H9 (cell line): Measurements from ENCODE around the gene NAPG. TPM values are rescaled to one million over a fixed set of nuclear protein-coding genes. Genes with fewer than 3 reads are reported as not detected.

Experiments
- DNase-seq: peaks from one replicate; pipeline ENCODE4 v3.0.0-alpha.2; 2017
- H2AFZ ChIP-seq: one replicate; pipeline ENCODE4 v1.6.1; 2013; ENCODE audit warnings: mild to moderate bottlenecking, low read length, control low read depth, moderate library complexity
- H2AK5ac ChIP-seq: 2 replicates; pipeline ENCODE4 v1.6.1; 2013; ENCODE audit warnings: low read length, control low read depth, mixed read lengths; ENCODE audit not compliant: insufficient read length
- H2BK120ac ChIP-seq: one replicate; pipeline ENCODE4 v1.6.1; 2013; ENCODE audit warnings: low read depth, mild to moderate bottlenecking, low read length, control low read depth, inconsistent platforms; ENCODE audit not compliant: poor library complexity, severe bottlenecking
- H2BK12ac ChIP-seq: 2 replicates; pipeline ENCODE4 v1.6.1; 2013; ENCODE audit warnings: low read length, control low read depth, mixed read lengths, low read depth; ENCODE audit not compliant: insufficient read length
- H2BK15ac ChIP-seq: 2 replicates; pipeline ENCODE4 v1.6.1; 2013; ENCODE audit warnings: low read depth, low read length, control low read depth
- H2BK20ac ChIP-seq: one replicate; pipeline ENCODE4 v1.6.1; 2013; ENCODE audit warnings: low read depth, mild to moderate bottlenecking, low read length, control low read depth, inconsistent platforms; ENCODE audit not compliant: poor library complexity, severe bottlenecking
- H2BK5ac ChIP-seq: 2 replicates; pipeline ENCODE4 v1.6.1; 2013; ENCODE audit warnings: low read length, control low read depth, mixed read lengths; ENCODE audit not compliant: insufficient read length
- H3K14ac ChIP-seq: 2 replicates; pipeline ENCODE4 v1.6.1; 2013; ENCODE audit warnings: low read length, control low read depth; ENCODE audit not compliant: insufficient read depth
- H3K18ac ChIP-seq: 2 replicates; pipeline ENCODE4 v1.6.1; 2013; ENCODE audit warnings: low read depth, mild to moderate bottlenecking, mixed read lengths, low read length, control low read depth; ENCODE audit not compliant: insufficient read length
- H3K23ac ChIP-seq: 2 replicates; pipeline ENCODE4 v1.6.1; 2013; ENCODE audit warnings: low read length, control low read depth, mixed read lengths, low read depth; ENCODE audit not compliant: insufficient read length
- H3K23me2 ChIP-seq: 2 replicates; pipeline ENCODE4 v1.6.1; 2013; ENCODE audit warnings: low read depth, mild to moderate bottlenecking, mixed read lengths, low read length, control low read depth; ENCODE audit not compliant: insufficient read length, poor library complexity, severe bottlenecking
- H3K27ac ChIP-seq: 2 replicates; pipeline ENCODE4 v1.5.1; 2013; ENCODE audit warnings: low read length, control low read depth, mixed read lengths, low read depth; ENCODE audit not compliant: insufficient read length
- H3K27me3 ChIP-seq: 2 replicates; pipeline ENCODE4 v1.6.1; 2013; ENCODE audit warnings: low read length, control low read depth, inconsistent platforms; ENCODE audit not compliant: insufficient read depth
- H3K4ac ChIP-seq: 2 replicates; pipeline ENCODE4 v1.6.1; 2013; ENCODE audit warnings: low read depth, mild to moderate bottlenecking, control low read depth, inconsistent platforms, low read length, moderate library complexity
- H3K4me1 ChIP-seq: 2 replicates; pipeline ENCODE4 v1.6.1; 2013; ENCODE audit warnings: low read length, control low read depth, inconsistent platforms; ENCODE audit not compliant: insufficient read depth
- H3K4me2 ChIP-seq: 2 replicates; pipeline ENCODE4 v1.6.1; 2013; ENCODE audit warnings: low read length, control low read depth, mixed read lengths; ENCODE audit not compliant: insufficient read length, insufficient read depth
- H3K56ac ChIP-seq: 2 replicates; pipeline ENCODE4 v1.6.1; 2013; ENCODE audit warnings: low read depth, mild to moderate bottlenecking, mixed read lengths, low read length, control low read depth; ENCODE audit not compliant: insufficient read length
- H3K79me1 ChIP-seq: 2 replicates; pipeline ENCODE4 v1.6.1; 2013; ENCODE audit warnings: low read depth, mild to moderate bottlenecking, moderate library complexity, low read length, control low read depth, inconsistent platforms; ENCODE audit not compliant: insufficient read depth, poor library complexity, severe bottlenecking
- H3K79me2 ChIP-seq: 2 replicates; pipeline ENCODE4 v1.6.1; 2013; ENCODE audit warnings: low read length, control low read depth, inconsistent platforms; ENCODE audit not compliant: insufficient read depth
- H3K9ac ChIP-seq: 2 replicates; pipeline ENCODE4 v1.6.1; 2013; ENCODE audit warnings: low read length, control low read depth, mixed read lengths; ENCODE audit not compliant: insufficient read length; ENCODE audit errors: extremely low read depth
- H3K9me3 ChIP-seq: one replicate; pipeline ENCODE4 v1.6.1; 2013; ENCODE audit warnings: low read depth, low read length, inconsistent platforms; ENCODE audit not compliant: control insufficient read depth
- H3T11ph ChIP-seq: one replicate; pipeline ENCODE4 v1.6.1; 2013; ENCODE audit warnings: mild to moderate bottlenecking, low read length, control low read depth, inconsistent platforms
- H4K20me1 ChIP-seq: one replicate; pipeline ENCODE4 v1.6.1; 2013; ENCODE audit not compliant: control insufficient read depth, insufficient read length, insufficient read depth
- H4K5ac ChIP-seq: 2 replicates; pipeline ENCODE4 v1.6.1; 2013; ENCODE audit warnings: low read depth, mild to moderate bottlenecking, mixed read lengths, low read length, control low read depth; ENCODE audit not compliant: insufficient read length
- H4K8ac ChIP-seq: replicated peaks from 2 replicates; pipeline ENCODE4 v1.6.1; 2013; ENCODE audit warnings: low read length, control low read depth, mixed read lengths, low read depth; ENCODE audit not compliant: insufficient read length
- H4K91ac ChIP-seq: 2 replicates; pipeline ENCODE4 v1.6.1; 2013; ENCODE audit warnings: low read depth, mild to moderate bottlenecking, moderate library complexity, mixed read lengths, low read length, control low read depth; ENCODE audit not compliant: insufficient read length
- H3K27ac Mint-ChIP-seq, 3 experiments: 2 replicates in 2 of 3; 3 replicates in 1 of 3; pipeline ENCODE4 v1.8.0; 2020 to 2021; ENCODE audit warnings: mixed read lengths in 3 of 3, mild to moderate bottlenecking in 1 of 3, moderate library complexity in 1 of 3
- H3K27me3 Mint-ChIP-seq: 2 replicates; pipeline ENCODE4 v1.8.0; 2021; ENCODE audit warnings: low read depth, mild to moderate bottlenecking, moderate library complexity, mixed read lengths
- H3K36me3 Mint-ChIP-seq, 3 experiments: 2 replicates in 2 of 3; 3 replicates in 1 of 3; pipeline ENCODE4 v1.8.0; 2020 to 2021; ENCODE audit warnings: low read depth in 3 of 3, mixed read lengths in 3 of 3; ENCODE audit not compliant: insufficient read depth in 1 of 3
- H3K4me1 Mint-ChIP-seq, 2 experiments: 2 replicates each; pipeline ENCODE4 v1.8.0; 2020; ENCODE audit warnings: mixed read lengths in 2 of 2
- H3K4me3 Mint-ChIP-seq, 2 experiments: 2 replicates in 1 of 2; 3 replicates in 1 of 2; pipeline ENCODE4 v1.8.0; 2020 to 2021; ENCODE audit warnings: mild to moderate bottlenecking in 2 of 2, mixed read lengths in 2 of 2, moderate library complexity in 1 of 2
- H3K9me3 Mint-ChIP-seq, 2 experiments: 2 replicates in 1 of 2; 3 replicates in 1 of 2; pipeline ENCODE4 v1.8.0; 2020; ENCODE audit warnings: mild to moderate bottlenecking in 2 of 2, mixed read lengths in 2 of 2, moderate library complexity in 1 of 2
- total RNA-seq: library from RNA; stranded (reverse); gene quantifications from 2 replicates; pipeline ENCODE4 v1.2.1, GENCODE V29; 2021
- TF ChIP-seq, protein P1 (sequence below): fragments of 200-600 bp; sonication (generic); conservative IDR thresholded peaks from 3 replicates; pipeline ENCODE4 v1.8.0; 2021; ENCODE audit warnings: antibody characterized with exemption, mild to moderate bottlenecking

Gene NAPG
- total RNA-seq, 1 experiment from 2014 or later: 30.9 TPM

DNA sequence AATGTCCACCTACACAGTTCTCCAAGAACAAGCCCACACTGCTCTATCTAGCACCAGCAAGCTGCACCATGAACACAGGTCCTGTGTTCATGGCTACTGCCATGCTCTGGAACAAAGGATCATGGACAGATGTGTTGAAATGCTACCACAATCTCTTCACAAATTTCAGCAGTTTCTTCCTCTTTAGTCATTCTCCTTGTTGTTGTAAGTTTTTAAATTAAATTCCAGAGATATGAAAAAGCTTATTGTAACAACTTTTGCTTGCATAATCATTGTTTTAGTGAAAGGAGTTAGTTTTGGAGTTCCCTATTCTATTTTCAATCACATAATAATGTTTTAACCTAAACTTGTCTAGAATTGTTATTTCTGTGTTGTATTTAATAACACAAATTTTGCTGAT is 17.2 kb upstream of the NAPG start:
- TF ChIP-seq, protein P1, sequence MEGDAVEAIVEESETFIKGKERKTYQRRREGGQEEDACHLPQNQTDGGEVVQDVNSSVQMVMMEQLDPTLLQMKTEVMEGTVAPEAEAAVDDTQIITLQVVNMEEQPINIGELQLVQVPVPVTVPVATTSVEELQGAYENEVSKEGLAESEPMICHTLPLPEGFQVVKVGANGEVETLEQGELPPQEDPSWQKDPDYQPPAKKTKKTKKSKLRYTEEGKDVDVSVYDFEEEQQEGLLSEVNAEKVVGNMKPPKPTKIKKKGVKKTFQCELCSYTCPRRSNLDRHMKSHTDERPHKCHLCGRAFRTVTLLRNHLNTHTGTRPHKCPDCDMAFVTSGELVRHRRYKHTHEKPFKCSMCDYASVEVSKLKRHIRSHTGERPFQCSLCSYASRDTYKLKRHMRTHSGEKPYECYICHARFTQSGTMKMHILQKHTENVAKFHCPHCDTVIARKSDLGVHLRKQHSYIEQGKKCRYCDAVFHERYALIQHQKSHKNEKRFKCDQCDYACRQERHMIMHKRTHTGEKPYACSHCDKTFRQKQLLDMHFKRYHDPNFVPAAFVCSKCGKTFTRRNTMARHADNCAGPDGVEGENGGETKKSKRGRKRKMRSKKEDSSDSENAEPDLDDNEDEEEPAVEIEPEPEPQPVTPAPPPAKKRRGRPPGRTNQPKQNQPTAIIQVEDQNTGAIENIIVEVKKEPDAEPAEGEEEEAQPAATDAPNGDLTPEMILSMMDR: no peak
- Histone ChIP-seq H3K27ac (no peak overlapping the region), H3K79me1 (no peaks in the 10 kb centered on the region), H2BK12ac (no peak overlapping the region), H2AK5ac (no peak overlapping the region), H3K4me2 (no peak overlapping the region), H3K4me1 (no peaks in the 10 kb centered on the region), H3K23ac (no peak overlapping the region), H2BK120ac (no peak overlapping the region), H3K79me2 (no peaks in the 10 kb centered on the region), H3K9me3 (peaks cover 10% of the 10 kb centered on the region), H3K9ac (no peak overlapping the region), H4K91ac (no peak overlapping the region), H3K56ac (no peak overlapping the region), H3K18ac (no peak overlapping the region), H3K4ac (no peak overlapping the region), H2AFZ (no peak overlapping the region), H3K14ac (no peak overlapping the region), H3K27me3 (no peaks in the 10 kb centered on the region), H4K20me1 (no peaks in the 10 kb centered on the region), H4K5ac (no peak overlapping the region), H3T11ph (no peak overlapping the region), H2BK15ac (no peak overlapping the region), H2BK20ac (no peak overlapping the region), H3K23me2 (no peaks in the 10 kb centered on the region), H4K8ac (no peak overlapping the region), H2BK5ac (no peak overlapping the region)
- Mint-ChIP-seq H3K27me3 (peaks cover under 1% of the 10 kb centered on the region; the same call in 1 of the 2 replicates), H3K4me3 (no peak overlapping the region), H3K4me1 (no peaks in the 10 kb centered on the region), H3K27ac (no peak overlapping the region), H3K36me3 (peaks cover 8 to 32% (median 18%) of the 10 kb centered on the region in 3 experiments), H3K9me3 (peaks cover 35 to 40% of the 10 kb centered on the region in 2 experiments)
- DNase-seq: no peak
